GM21447 (cell line): ENCODE results near the gene PSTK.

ENCODE experiments used
- ATAC-seq: cut with Tn5 transposase; IDR thresholded peaks from one replicate; pipeline ENCODE4 v1.9.1; 2021; ENCODE audit not compliant: unreplicated experiment

Gene PSTK

GRCh38 chr10:122980209-122981065, at the start of gene PSTK:
PSTK (plus strand) TSS chr10:122980401; CDS start chr10:122980480, 79 bp downstream.
- ATAC-seq = peak; percentile 96

GRCh38 chr10:122931088-122931906, 48.9 kb upstream of the PSTK start:
- no peak for ATAC-seq

- no peak for ATAC-seq
Observed at GRCh38 chr10:122939133-122939855, 40.9 kb upstream of the PSTK start.

- no peak for ATAC-seq
Observed at GRCh38 chr10:122939856-122940543, 40.2 kb upstream of the PSTK start.

- no peak for ATAC-seq
Observed at GRCh38 chr10:122949296-122949695, 30.9 kb upstream of the PSTK start.

- peak; percentile 99 for ATAC-seq
Observed at GRCh38 chr10:122953902-122954730, 26.1 kb upstream of the PSTK start, which contains the start of gene C10orf88. C10orf88 (minus strand) TSS chr10:122954227; CDS start chr10:122954178, 49 bp downstream.

- ATAC-seq = no peak
Observed at GRCh38 chr10:122954731-122955050, 25.5 kb upstream of the PSTK start.

- ATAC-seq = no peak
Observed at GRCh38 chr10:122955892-122956291, 24.3 kb upstream of the PSTK start.

GRCh38 chr10:122957474-122957873, 22.7 kb upstream of the PSTK start:
- ATAC-seq = no peak

- ATAC-seq = no peak
Observed at GRCh38 chr10:122962405-122962804, 17.8 kb upstream of the PSTK start.

GRCh38 chr10:122966879-122967278, 13.3 kb upstream of the PSTK start:
- no peak for ATAC-seq

GRCh38 chr10:122968698-122969097, 11.5 kb upstream of the PSTK start:
- no peak for ATAC-seq

- ATAC-seq = no peak
Observed at GRCh38 chr10:122974023-122974422, 6.2 kb upstream of the PSTK start.

GRCh38 chr10:122974543-122975064, 5.6 kb upstream of the PSTK start:
- ATAC-seq = no peak

GRCh38 chr10:122981066-122981464, 864 bp downstream of the PSTK start:
- no peak for ATAC-seq

- ATAC-seq = no peak
Observed at GRCh38 chr10:122983898-122984297, 3.7 kb downstream of the PSTK start.

GRCh38 chr10:122984708-122985107, 4.5 kb downstream of the PSTK start:
- ATAC-seq = no peak

- no peak for ATAC-seq
Observed at GRCh38 chr10:122986335-122986734, 6.1 kb downstream of the PSTK start.

GRCh38 chr10:122988501-122988900, 8.3 kb downstream of the PSTK start:
- no peak for ATAC-seq

GRCh38 chr10:122990278-122990677, 10.1 kb downstream of the PSTK start:
- ATAC-seq = no peak
